ENCODE measurements around the gene ALK.

ALK gene

GRCh38 chr2:29398384-29399237 lies 522.8 kb downstream of the ALK start:
- Mint-ChIP-seq H3K27ac (no peak overlapping the region), H3K36me3 (no peaks in the 10 kb centered on the region), H3K4me1 (no peaks in the 10 kb centered on the region), H3K4me3 (no peak overlapping the region), H3K9me3 (no peaks in the 10 kb centered on the region), H3K27me3 (peaks cover 5% of the 10 kb centered on the region)

GRCh38 chr2:29397713-29398112 lies 523.7 kb downstream of the ALK start:
- Mint-ChIP-seq H3K27me3 (peaks cover 5% of the 10 kb centered on the region), H3K36me3 (no peaks in the 10 kb centered on the region), H3K9me3 (no peaks in the 10 kb centered on the region), H3K4me3 (no peak overlapping the region), H3K4me1 (no peaks in the 10 kb centered on the region), H3K27ac (no peak overlapping the region)

GRCh38 chr2:29397039-29397438 lies 524.3 kb downstream of the ALK start:
- no peak overlapping the region for H3K4me3 Mint-ChIP-seq
- no peak overlapping the region for H3K27ac Mint-ChIP-seq
- peaks cover 5% of the 10 kb centered on the region for H3K27me3 Mint-ChIP-seq
- no peaks in the 10 kb centered on the region for H3K36me3 Mint-ChIP-seq
- H3K9me3 Mint-ChIP-seq: no peaks in the 10 kb centered on the region
- no peaks in the 10 kb centered on the region for H3K4me1 Mint-ChIP-seq

GRCh38 chr2:29394981-29395350 lies 526.4 kb downstream of the ALK start:
- H3K36me3 Mint-ChIP-seq: no peaks in the 10 kb centered on the region
- H3K9me3 Mint-ChIP-seq: no peaks in the 10 kb centered on the region
- no peak overlapping the region for H3K4me3 Mint-ChIP-seq
- H3K4me1 Mint-ChIP-seq: no peaks in the 10 kb centered on the region
- H3K27me3 Mint-ChIP-seq: peaks cover 9% of the 10 kb centered on the region
- H3K27ac Mint-ChIP-seq: no peak overlapping the region

- H3K36me3 Mint-ChIP-seq: no peaks in the 10 kb centered on the region
These were observed 526.9 kb downstream of the ALK start for GRCh38 chr2:29394311-29394980.

GRCh38 chr2:29393676-29394075 lies 527.7 kb downstream of the ALK start:
- no peaks in the 10 kb centered on the region for H3K36me3 Mint-ChIP-seq
- H3K27me3 Mint-ChIP-seq: peaks cover 8% of the 10 kb centered on the region
- no peak overlapping the region for H3K27ac Mint-ChIP-seq
- no peaks in the 10 kb centered on the region for H3K4me1 Mint-ChIP-seq
- H3K9me3 Mint-ChIP-seq: no peaks in the 10 kb centered on the region
- no peak overlapping the region for H3K4me3 Mint-ChIP-seq

More at GRCh38 chr2:29394311-29394980, 526.9 kb downstream of the ALK start:
- H3K4me3 Mint-ChIP-seq: no peak overlapping the region
- no peaks in the 10 kb centered on the region for H3K9me3 Mint-ChIP-seq
- H3K4me1 Mint-ChIP-seq: no peaks in the 10 kb centered on the region
- H3K27me3 Mint-ChIP-seq: peaks cover 8% of the 10 kb centered on the region
- no peak overlapping the region for H3K27ac Mint-ChIP-seq

GRCh38 chr2:29392774-29393173 lies 528.6 kb downstream of the ALK start:
- peaks cover 8% of the 10 kb centered on the region for H3K27me3 Mint-ChIP-seq

GRCh38 chr2:29390136-29390535 lies 531.2 kb downstream of the ALK start:
- H3K4me1 Mint-ChIP-seq: no peaks in the 10 kb centered on the region
- H3K27ac Mint-ChIP-seq: no peak overlapping the region
- H3K9me3 Mint-ChIP-seq: no peaks in the 10 kb centered on the region
- peaks cover 13% of the 10 kb centered on the region for H3K27me3 Mint-ChIP-seq
- no peaks in the 10 kb centered on the region for H3K36me3 Mint-ChIP-seq
- no peak overlapping the region for H3K4me3 Mint-ChIP-seq

More at GRCh38 chr2:29392774-29393173, 528.6 kb downstream of the ALK start:
- H3K4me3 Mint-ChIP-seq: no peak overlapping the region
- H3K36me3 Mint-ChIP-seq: no peaks in the 10 kb centered on the region
- H3K9me3 Mint-ChIP-seq: no peaks in the 10 kb centered on the region
- no peaks in the 10 kb centered on the region for H3K4me1 Mint-ChIP-seq
- no peak overlapping the region for H3K27ac Mint-ChIP-seq

GRCh38 chr2:29389686-29390085 lies 531.7 kb downstream of the ALK start:
- no peak overlapping the region for H3K4me3 Mint-ChIP-seq
- peaks cover 13% of the 10 kb centered on the region for H3K27me3 Mint-ChIP-seq
- H3K4me1 Mint-ChIP-seq: no peaks in the 10 kb centered on the region
- H3K9me3 Mint-ChIP-seq: no peaks in the 10 kb centered on the region
- H3K27ac Mint-ChIP-seq: no peak overlapping the region
- no peaks in the 10 kb centered on the region for H3K36me3 Mint-ChIP-seq

- Mint-ChIP-seq H3K27ac (no peak overlapping the region), H3K4me1 (no peaks in the 10 kb centered on the region), H3K27me3 (peaks cover 10% of the 10 kb centered on the region), H3K36me3 (no peaks in the 10 kb centered on the region), H3K9me3 (no peaks in the 10 kb centered on the region), H3K4me3 (no peak overlapping the region)
These were observed 533.3 kb downstream of the ALK start for GRCh38 chr2:29388071-29388470.

GRCh38 chr2:29382486-29382885 lies 538.9 kb downstream of the ALK start:
- no peak overlapping the region for H3K27ac Mint-ChIP-seq
- H3K27me3 Mint-ChIP-seq: peaks cover 10% of the 10 kb centered on the region
- H3K9me3 Mint-ChIP-seq: no peaks in the 10 kb centered on the region
- H3K4me3 Mint-ChIP-seq: no peak overlapping the region
- H3K36me3 Mint-ChIP-seq: no peaks in the 10 kb centered on the region
- H3K4me1 Mint-ChIP-seq: no peaks in the 10 kb centered on the region

GRCh38 chr2:29377788-29378187 lies 543.6 kb downstream of the ALK start:
- Mint-ChIP-seq H3K4me3 (no peak overlapping the region), H3K36me3 (no peaks in the 10 kb centered on the region), H3K9me3 (no peaks in the 10 kb centered on the region), H3K27me3 (peaks cover 5% of the 10 kb centered on the region), H3K27ac (no peak overlapping the region), H3K4me1 (no peaks in the 10 kb centered on the region)

- Mint-ChIP-seq H3K27ac (no peak overlapping the region), H3K27me3 (peaks cover 10% of the 10 kb centered on the region)
These were observed 544.8 kb downstream of the ALK start for GRCh38 chr2:29376541-29376940.

GRCh38 chr2:29375843-29376242 lies 545.5 kb downstream of the ALK start:
- Mint-ChIP-seq H3K27me3 (peaks cover 10% of the 10 kb centered on the region), H3K4me1 (no peaks in the 10 kb centered on the region), H3K4me3 (no peak overlapping the region)

More at GRCh38 chr2:29376541-29376940, 544.8 kb downstream of the ALK start:
- Mint-ChIP-seq H3K9me3 (no peaks in the 10 kb centered on the region), H3K36me3 (no peaks in the 10 kb centered on the region), H3K4me3 (no peak overlapping the region), H3K4me1 (no peaks in the 10 kb centered on the region)

GRCh38 chr2:29374823-29375222 lies 546.6 kb downstream of the ALK start:
- no peaks in the 10 kb centered on the region for H3K4me1 Mint-ChIP-seq
- no peak overlapping the region for H3K4me3 Mint-ChIP-seq
- no peak overlapping the region for H3K27ac Mint-ChIP-seq
- peaks cover 12% of the 10 kb centered on the region for H3K27me3 Mint-ChIP-seq
- no peaks in the 10 kb centered on the region for H3K9me3 Mint-ChIP-seq
- H3K36me3 Mint-ChIP-seq: no peaks in the 10 kb centered on the region

More at GRCh38 chr2:29375843-29376242, 545.5 kb downstream of the ALK start:
- H3K9me3 Mint-ChIP-seq: no peaks in the 10 kb centered on the region
- H3K36me3 Mint-ChIP-seq: no peaks in the 10 kb centered on the region
- no peak overlapping the region for H3K27ac Mint-ChIP-seq

- no peak overlapping the region for H3K27ac Mint-ChIP-seq
- H3K36me3 Mint-ChIP-seq: no peaks in the 10 kb centered on the region
- H3K4me3 Mint-ChIP-seq: no peak overlapping the region
- no peaks in the 10 kb centered on the region for H3K4me1 Mint-ChIP-seq
- H3K27me3 Mint-ChIP-seq: peaks cover 14% of the 10 kb centered on the region
- no peaks in the 10 kb centered on the region for H3K9me3 Mint-ChIP-seq
These were observed 547.5 kb downstream of the ALK start for GRCh38 chr2:29373870-29374269.
